GM12878 (cell line): Measurements from ENCODE around the gene TMEM53. TPM values are rescaled to one million over a fixed set of nuclear protein-coding genes. Genes with fewer than 3 reads are reported as not detected.

ENCODE experiments used
- ATAC-seq: fragments of 200-7000 bp; cut with Tn5 transposase; 3 replicates; pipeline ENCODE4 v1.9.1; 2020; ENCODE audit warnings: mild to moderate bottlenecking, moderate library complexity
- BruUV-seq: library from RNA; stranded (reverse); fragments of 400-500 nt; replicated peaks from 2 replicates; lab custom pipeline; 2021; lab: Mats Ljungman, UMichigan
- CTCF ChIA-PET: fragments of 300-600 bp; sonication (Branson Sonifier 250); formaldehyde crosslinking; extraction: SDS; loops from one replicate; lab custom pipeline; 2021; ENCODE audit warnings: inconsistent platforms; lab: Yijun Ruan, JAX
- POLR2A ChIA-PET: fragments of 350-600 bp; formaldehyde crosslinking; extraction: SDS; loops from one replicate; lab custom pipeline; 2021; ENCODE audit warnings: inconsistent platforms; lab: Charles Lee
- RAD21 ChIA-PET: fragments of 300-600 bp; sonication (Branson Sonifier 250); formaldehyde crosslinking; loops from one replicate; lab custom pipeline; 2023; ENCODE audit warnings: antibody characterized with exemption; ENCODE audit not compliant: unreplicated experiment; lab: Charles Lee
- SMC1A ChIA-PET: fragments of 300-600 bp; sonication (Branson Sonifier 250); formaldehyde crosslinking; loops from one replicate; lab custom pipeline; 2023; ENCODE audit not compliant: unreplicated experiment, uncharacterized antibody; lab: Charles Lee
- DNase-seq: peaks from one replicate; pipeline ENCODE4 v3.0.0-alpha.2; 2011; ENCODE audit warnings: low read depth, low spot score
- FAIRE-seq: peaks from 3 replicates; lab custom pipeline; 2011; peaks lifted over from hg19 to GRCh38; lab: Jason Lieb, UNC
- H2AFZ ChIP-seq: 2 replicates; pipeline ENCODE4 v1.6.0; 2011; ENCODE audit warnings: low read depth, low read length, control low read depth; ENCODE audit not compliant: control insufficient read depth
- H3K27ac ChIP-seq: 2 replicates; pipeline ENCODE4 v1.5.1; 2011; ENCODE audit warnings: control low read depth; ENCODE audit not compliant: control insufficient read depth, insufficient read depth
- H3K27me3 ChIP-seq, 2 experiments: replicated peaks in 1 of 2; 2 replicates each; pipeline versions ENCODE4 v1.6.0 to v1.6.1; 2011; ENCODE audit warnings: low read length in 1 of 2; ENCODE audit not compliant: control insufficient read depth in 2 of 2, insufficient read depth in 2 of 2
- H3K36me3 ChIP-seq, 2 experiments: 2 replicates each; pipeline ENCODE4 v1.5.1; 2011; ENCODE audit warnings: low read length in 1 of 2; ENCODE audit not compliant: control insufficient read depth in 2 of 2, insufficient read depth in 2 of 2
- H3K4me1 ChIP-seq: 2 replicates; pipeline ENCODE4 v1.6.1; 2011; ENCODE audit warnings: mild to moderate bottlenecking, low read length, moderate library complexity, mixed read lengths; ENCODE audit not compliant: control insufficient read depth, insufficient read depth
- H3K4me2 ChIP-seq: 2 replicates; pipeline ENCODE4 v1.6.0; 2011; ENCODE audit warnings: control low read depth; ENCODE audit not compliant: control insufficient read depth, insufficient read depth
- H3K4me3 ChIP-seq: fragments of 200-600 bp; sonication (generic); 2 replicates; pipeline ENCODE4 v1.5.1; 2016
- H3K79me2 ChIP-seq: 2 replicates; pipeline ENCODE4 v1.6.0; 2011; ENCODE audit warnings: low read length; ENCODE audit not compliant: control insufficient read depth, insufficient read depth
- H3K9ac ChIP-seq: 2 replicates; pipeline ENCODE4 v1.8.0; 2011; ENCODE audit warnings: low read length, control low read depth, mixed read lengths; ENCODE audit not compliant: control insufficient read depth, insufficient read depth
- H3K9me3 ChIP-seq: replicated peaks from 3 replicates; pipeline ENCODE4 v1.5.1; 2011; ENCODE audit warnings: mild to moderate bottlenecking, low read length; ENCODE audit not compliant: control insufficient read depth, insufficient read depth
- H4K20me1 ChIP-seq: 2 replicates; pipeline ENCODE4 v1.6.0; 2011; ENCODE audit not compliant: control insufficient read depth, insufficient read depth
- ASH2L ChIP-seq: fragments of 300-600, 200-600 bp; sonication (generic); IDR thresholded peaks from 2 replicates; pipeline ENCODE4 v1.6.1; 2017; ENCODE audit warnings: low read depth, mild to moderate bottlenecking, borderline replicate concordance
- BCL3 ChIP-seq: IDR thresholded peaks from 2 replicates; pipeline ENCODE4 v1.6.1; 2011; ENCODE audit warnings: borderline replicate concordance, low read depth, mild to moderate bottlenecking, moderate library complexity, low read length; ENCODE audit not compliant: insufficient read depth, poor library complexity, severe bottlenecking
- BMI1 ChIP-seq: fragments of 450-650 bp; IDR thresholded peaks from 2 replicates; pipeline ENCODE4 v1.6.1; 2016; ENCODE audit warnings: mild to moderate bottlenecking, moderate library complexity, borderline replicate concordance
- CBX3 ChIP-seq: fragments of 200-600 bp; sonication (generic); IDR thresholded peaks from 2 replicates; pipeline ENCODE4 v1.6.1; 2016; ENCODE audit warnings: low read depth, borderline replicate concordance
- CREB1 ChIP-seq: IDR thresholded peaks from 2 replicates; pipeline ENCODE4 v1.6.1; 2012; ENCODE audit warnings: low read depth, mild to moderate bottlenecking, inconsistent platforms
- CTCF ChIP-seq, 3 experiments: IDR thresholded peaks in 2 of 3; conservative IDR thresholded peaks in 1 of 3; 2 replicates each; pipeline ENCODE4 v1.5.1; 2011; ENCODE audit warnings: low read depth in 3 of 3, low read length in 3 of 3, mild to moderate bottlenecking in 3 of 3, control low read depth in 2 of 3, moderate library complexity in 2 of 3, inconsistent platforms in 1 of 3, mixed read lengths in 1 of 3; ENCODE audit not compliant: control insufficient read depth in 2 of 3, insufficient read depth in 1 of 3; ENCODE audit errors: extremely low read depth in 1 of 3
- DPF2 ChIP-seq: fragments of 450-650 bp; IDR thresholded peaks from 2 replicates; pipeline ENCODE4 v1.6.1; 2017; ENCODE audit warnings: mild to moderate bottlenecking
- IRF3 ChIP-seq: fragments of 450-650 bp; IDR thresholded peaks from 2 replicates; pipeline ENCODE4 v1.6.1; 2014; ENCODE audit warnings: mild to moderate bottlenecking
- JUNB ChIP-seq: IDR thresholded peaks from 2 replicates; pipeline ENCODE4 v1.6.1; 2016; ENCODE audit warnings: antibody characterized with exemption, mild to moderate bottlenecking
- KDM1A ChIP-seq: fragments of 200-600 bp; sonication (generic); IDR thresholded peaks from 2 replicates; pipeline ENCODE4 v1.6.1; 2016; ENCODE audit warnings: borderline replicate concordance
- NFIC ChIP-seq: IDR thresholded peaks from 2 replicates; pipeline ENCODE4 v1.6.1; 2012; ENCODE audit warnings: low read depth, mild to moderate bottlenecking, inconsistent platforms, low read length, moderate library complexity
- NFYB ChIP-seq: IDR thresholded peaks from 2 replicates; pipeline ENCODE4 v1.6.1; 2011; ENCODE audit warnings: low read depth, mild to moderate bottlenecking, low read length, improper control_type of control experiment, moderate library complexity; ENCODE audit not compliant: insufficient read depth
- NR2C1 ChIP-seq: fragments of 450-650 bp; IDR thresholded peaks from 2 replicates; pipeline ENCODE4 v1.6.1; 2017; ENCODE audit warnings: antibody characterized with exemption, mild to moderate bottlenecking, moderate library complexity
- PBX3 ChIP-seq: IDR thresholded peaks from 2 replicates; pipeline ENCODE4 v1.6.1; 2011; ENCODE audit warnings: mild to moderate bottlenecking, low read depth, low read length, moderate library complexity; ENCODE audit not compliant: insufficient replicate concordance
- RUNX3 ChIP-seq: IDR thresholded peaks from 2 replicates; pipeline ENCODE4 v1.6.1; 2012; ENCODE audit warnings: low read length, inconsistent platforms
- SMC3 ChIP-seq: IDR thresholded peaks from 2 replicates; pipeline ENCODE4 v1.6.1; 2011; ENCODE audit warnings: low read length, improper control_type of control experiment, borderline replicate concordance
- STAT3 ChIP-seq: IDR thresholded peaks from 2 replicates; pipeline ENCODE4 v1.6.1; 2011; ENCODE audit warnings: low read depth, low read length, improper control_type of control experiment
- TCF7 ChIP-seq: IDR thresholded peaks from 2 replicates; pipeline ENCODE4 v1.6.1; 2014; ENCODE audit warnings: antibody characterized with exemption, borderline replicate concordance
- WRNIP1 ChIP-seq: IDR thresholded peaks from 2 replicates; pipeline ENCODE4 v1.6.1; 2011; ENCODE audit warnings: low read depth, low read length, improper control_type of control experiment, borderline replicate concordance
- YY1 ChIP-seq: IDR thresholded peaks from 2 replicates; pipeline ENCODE4 v1.6.1; 2011; ENCODE audit warnings: low read depth, mild to moderate bottlenecking, low read length
- WGBS: methylation state at CpG from one replicate; pipeline ENCODE4 v1.1.6; 2016; ENCODE audit warnings: low lambda C conversion rate; ENCODE audit not compliant: insufficient replicate concordance, insufficient coverage; ENCODE audit errors: missing lambda C conversion rate; 5-methylcytosine and 5-hydroxymethylcytosine counted together
- in situ Hi-C: fragments of 300-500 bp; cut with MboI; formaldehyde crosslinking; loops from 9 replicates; pipeline ENCODE4 v1.14.3; 2018; ENCODE audit warnings: mixed read lengths
- intact Hi-C: fragments of 100-400 bp; cut with micrococcal nuclease; formaldehyde crosslinking; loops from one replicate; pipeline ENCODE4 v1.14.2; 2022; ENCODE audit not compliant: unreplicated experiment
- polyA plus RNA-seq, 11 experiments: library from polyadenylated mRNA; depleted of rRNA in 4 of 11; unstranded in 6 of 11; stranded (reverse) in 5 of 11; fragments of >200 nt; fragmentation: Nextera tagmentation in 4 of 11; fragmentation: Illumina TruSeq in 1 of 11; extraction: Ambion mirVana in 4 of 11; extraction: Trizol in 1 of 11; gene quantifications; 1 replicate in 1 of 11; 2 replicates in 10 of 11; pipeline versions ENCODE4 v1.2.1 to v1.2.3, GENCODE V29; 2011 to 2016; ENCODE audit warnings: inconsistent platforms in 2 of 11, missing spikeins in 2 of 11, low read depth in 1 of 11
- total RNA-seq, 4 experiments: library from RNA; depleted of rRNA in 3 of 4; stranded (reverse); fragments of >200 nt in 3 of 4; fragmentation: Illumina TruSeq in 1 of 4; extraction: Trizol in 1 of 4; gene quantifications; 2 replicates each; pipeline versions ENCODE4 v1.2.1 to v1.2.3, GENCODE V29; 2013 to 2021

Gene TMEM53
- total and polyA plus RNA-seq, 10 of the 15 experiments (the other 5 are each of a cell fraction or from before 2014, with no cell fraction given) = 3.1 to 23.9 (median 11.1) TPM

- CTCF ChIA-PET = interaction anchor here (0.7 to 12.6 kb wide), 12 partner anchors 9 to 778 kb away, joined by 3 to 175 read pairs (median 4); partner anchors contain the start of gene RNU5D-1
- in situ Hi-C loops (no loop called here), intact Hi-C loops (no loop called here)
- FAIRE-seq (no peak), DNase-seq (no peak), ATAC-seq (peak; percentile 75)
- Histone ChIP-seq H3K4me1 (peaks cover 49% of the 10 kb centered on the region), H3K4me3 (peak overlapping the region; percentile 41; the same call in 1 of the 2 replicates), H4K20me1 (no peaks in the 10 kb centered on the region), H2AFZ (peak overlapping the region; percentile 41; the same call in 1 of the 2 replicates), H3K27ac (peak overlapping the region; percentile 73), H3K4me2 (peak overlapping the region; percentile 76), H3K36me3 (no peaks in the 10 kb centered on the region), H3K9ac (peak overlapping the region; percentile 15; the same call in 1 of the 2 replicates), H3K9me3 (no peaks in the 10 kb centered on the region), H3K27me3 (no peaks in the 10 kb centered on the region), H3K79me2 (no peaks in the 10 kb centered on the region)
- RAD21 ChIA-PET = interaction anchor here (1.2 to 3.9 kb wide), 5 partner anchors 9 to 61 kb away, joined by 3 to 17 read pairs (median 5); partner anchors contain the start of gene RNU5D-1
- POLR2A ChIA-PET = interaction anchor here (0.6 to 2.7 kb wide), 8 partner anchors 9 to 275 kb away, joined by 3 to 25 read pairs (median 4); partner anchors contain the start of genes RNU5D-1 and TMEM53
- WGBS = under 1% methylated on average over 6 of the region's 6 CpGs
- SMC1A ChIA-PET = interaction anchor here (0.7 to 9.8 kb wide), 6 partner anchors 8 to 298 kb away, joined by 3 to 73 read pairs (median 5); partner anchors contain the start of genes HECTD3 and RNU5D-1
- BruUV-seq = no TSS peak
- no peak for TF ChIP-seq CBX3
- no peak for TF ChIP-seq DPF2
- peak; percentile 68 for TF ChIP-seq JUNB
- TF ChIP-seq SMC3 = no peak
- TF ChIP-seq KDM1A = no peak
- TF ChIP-seq PBX3 = no peak
- no peak for TF ChIP-seq BMI1
- no peak for TF ChIP-seq RUNX3
- no peak for TF ChIP-seq YY1
- peak; percentile 76 for TF ChIP-seq TCF7
- no peak for TF ChIP-seq STAT3
- no peak for TF ChIP-seq BCL3
- no peak for TF ChIP-seq NR2C1
- no peak for TF ChIP-seq ASH2L
- TF ChIP-seq NFYB = no peak
- no peak for TF ChIP-seq CREB1
- no peak for TF ChIP-seq WRNIP1
- no peak for TF ChIP-seq IRF3
- TF ChIP-seq CTCF (IDR thresholded peaks at IDR 0.05 in 2 of 3, conservative IDR thresholded peaks at IDR 0.05 in 1 of 3; ENCODE audit: control insufficient read depth in 2 of 3, extremely low read depth in 1 of 3, insufficient read depth in 1 of 3, low read depth in 3 of 3, low read length in 3 of 3) = no peak
- no peak; the same call in 1 of the 2 replicates for TF ChIP-seq NFIC
These were observed 39.1 kb upstream of the TMEM53 start for GRCh38 chr1:44713321-44713781.
